Type B pancreatic cell (in vitro differentiated cells): ENCODE data around the gene MLLT3. TPM values are rescaled to one million over a fixed set of nuclear protein-coding genes. Genes with fewer than 3 reads are reported as not detected.

Experiments used
- DNase-seq: peaks from one replicate; pipeline ENCODE4 v3.0.0; 2021; ENCODE audit warnings: mixed read lengths; ENCODE audit not compliant: unreplicated experiment; ENCODE audit errors: extremely low spot score
- H3K27ac Mint-ChIP-seq: 2 replicates; pipeline ENCODE4 v1.8.0; 2021; ENCODE audit warnings: mild to moderate bottlenecking, mixed read lengths
- H3K27me3 Mint-ChIP-seq: 2 replicates; pipeline ENCODE4 v1.8.0; 2021; ENCODE audit warnings: mixed read lengths
- H3K36me3 Mint-ChIP-seq: 2 replicates; pipeline ENCODE4 v1.8.0; 2021; ENCODE audit warnings: mixed read lengths
- H3K4me1 Mint-ChIP-seq: one replicate; pipeline ENCODE4 v1.8.0; 2021; ENCODE audit warnings: mixed read lengths; ENCODE audit not compliant: unreplicated experiment
- H3K4me3 Mint-ChIP-seq: 2 replicates; pipeline ENCODE4 v1.8.0; 2021; ENCODE audit warnings: mild to moderate bottlenecking, mixed read lengths
- H3K9me3 Mint-ChIP-seq: 2 replicates; pipeline ENCODE4 v1.8.0; 2021; ENCODE audit warnings: mixed read lengths
- total RNA-seq: library from RNA; stranded (reverse); gene quantifications from 2 replicates; pipeline ENCODE4 v1.2.1, GENCODE V29; 2021; ENCODE audit warnings: low replicate concordance
- TF ChIP-seq, protein P1 (sequence below): fragments of 200-600 bp; sonication (generic); conservative IDR thresholded peaks from 2 replicates; pipeline ENCODE4 v1.5.0; 2021; ENCODE audit warnings: antibody characterized with exemption, mild to moderate bottlenecking

MLLT3 gene
- total RNA-seq, 1 donor from 2014 or later = 44.2 TPM

DNA sequence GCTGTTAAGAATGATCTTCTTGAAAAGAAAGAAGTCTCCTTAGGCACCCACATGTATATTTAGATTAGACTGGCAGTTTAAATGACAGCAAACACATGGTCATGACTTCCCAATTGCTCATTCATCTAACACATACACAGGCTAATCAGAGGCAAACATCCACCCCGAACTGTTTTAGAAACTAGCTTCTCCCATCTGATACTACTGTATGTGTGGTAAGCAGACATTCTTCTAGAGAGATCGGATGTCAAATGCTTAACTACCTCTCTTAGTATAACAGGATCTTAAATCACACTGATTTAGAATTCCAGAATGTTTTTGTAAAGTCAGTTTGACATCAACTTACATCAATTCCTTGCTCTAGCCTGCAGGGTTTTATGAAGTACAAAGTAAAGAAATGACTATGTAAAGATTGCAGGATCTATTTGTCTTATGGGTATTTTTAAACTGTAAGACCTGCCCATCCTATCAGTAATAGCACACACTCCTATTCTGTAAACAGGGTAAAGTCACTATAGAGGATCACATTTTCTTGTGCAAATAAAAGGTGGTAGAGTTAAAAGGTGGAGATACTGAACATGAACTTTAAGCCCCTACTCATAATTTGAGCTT, 239.7 kb downstream of the MLLT3 start:
- peak overlapping the region; percentile 5 for H3K4me3 Mint-ChIP-seq
- no peak for DNase-seq
- H3K27ac Mint-ChIP-seq = peak overlapping the region; percentile 28
- TF ChIP-seq, protein P1, sequence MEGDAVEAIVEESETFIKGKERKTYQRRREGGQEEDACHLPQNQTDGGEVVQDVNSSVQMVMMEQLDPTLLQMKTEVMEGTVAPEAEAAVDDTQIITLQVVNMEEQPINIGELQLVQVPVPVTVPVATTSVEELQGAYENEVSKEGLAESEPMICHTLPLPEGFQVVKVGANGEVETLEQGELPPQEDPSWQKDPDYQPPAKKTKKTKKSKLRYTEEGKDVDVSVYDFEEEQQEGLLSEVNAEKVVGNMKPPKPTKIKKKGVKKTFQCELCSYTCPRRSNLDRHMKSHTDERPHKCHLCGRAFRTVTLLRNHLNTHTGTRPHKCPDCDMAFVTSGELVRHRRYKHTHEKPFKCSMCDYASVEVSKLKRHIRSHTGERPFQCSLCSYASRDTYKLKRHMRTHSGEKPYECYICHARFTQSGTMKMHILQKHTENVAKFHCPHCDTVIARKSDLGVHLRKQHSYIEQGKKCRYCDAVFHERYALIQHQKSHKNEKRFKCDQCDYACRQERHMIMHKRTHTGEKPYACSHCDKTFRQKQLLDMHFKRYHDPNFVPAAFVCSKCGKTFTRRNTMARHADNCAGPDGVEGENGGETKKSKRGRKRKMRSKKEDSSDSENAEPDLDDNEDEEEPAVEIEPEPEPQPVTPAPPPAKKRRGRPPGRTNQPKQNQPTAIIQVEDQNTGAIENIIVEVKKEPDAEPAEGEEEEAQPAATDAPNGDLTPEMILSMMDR = no peak
- no peaks in the 10 kb centered on the region for H3K9me3 Mint-ChIP-seq
- peaks cover 29% of the 10 kb centered on the region for H3K4me1 Mint-ChIP-seq
- H3K27me3 Mint-ChIP-seq = no peaks in the 10 kb centered on the region
- peaks cover 7% of the 10 kb centered on the region for H3K36me3 Mint-ChIP-seq

DNA sequence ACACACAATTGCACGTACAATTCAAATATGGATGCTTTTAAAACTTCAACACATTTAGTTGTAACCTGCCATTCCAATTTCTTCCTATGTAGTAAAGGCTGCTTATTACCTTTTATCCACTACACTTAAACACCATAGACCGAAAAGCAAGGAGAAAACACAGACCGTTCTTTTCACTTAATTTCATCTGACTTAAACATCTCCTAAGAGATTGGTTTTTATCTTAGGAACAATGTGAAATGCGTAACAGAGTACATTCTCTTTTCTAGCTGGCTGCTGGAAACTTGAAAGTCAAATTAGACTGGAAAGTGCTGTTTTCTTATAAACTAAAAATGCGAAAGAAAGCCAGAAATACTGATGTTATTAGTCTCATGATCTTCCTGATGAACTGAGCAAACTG, 241.8 kb downstream of the MLLT3 start:
- Mint-ChIP-seq H3K9me3 (no peaks in the 10 kb centered on the region), H3K4me1 (peaks cover 38% of the 10 kb centered on the region), H3K27ac (no peak overlapping the region)

DNA sequence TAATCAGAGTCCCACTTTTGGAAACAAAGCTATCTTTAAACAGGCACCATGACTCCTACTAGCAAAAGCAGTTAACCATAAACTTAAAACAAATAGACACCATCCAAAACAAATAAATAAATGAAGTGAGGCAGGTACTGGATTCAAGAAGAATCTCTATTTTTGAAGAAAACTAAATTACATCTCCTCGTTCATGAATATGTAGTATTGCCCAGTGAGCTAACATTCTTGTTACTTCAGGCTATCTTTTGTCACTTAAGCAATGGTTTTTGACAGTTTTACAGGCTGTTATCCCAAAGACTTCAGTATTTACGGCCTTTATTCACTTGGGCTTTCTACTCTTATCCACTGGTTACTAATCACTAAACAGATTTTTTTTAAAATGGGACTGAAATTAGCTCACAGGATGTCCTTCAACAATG, 242.5 kb downstream of the MLLT3 start:
- H3K9me3 Mint-ChIP-seq = no peaks in the 10 kb centered on the region
- H3K27me3 Mint-ChIP-seq = no peaks in the 10 kb centered on the region
- peaks cover 10% of the 10 kb centered on the region for H3K36me3 Mint-ChIP-seq
- no peak for DNase-seq
- no peak overlapping the region for H3K4me3 Mint-ChIP-seq
- peak overlapping the region; percentile 47 for H3K27ac Mint-ChIP-seq
- H3K4me1 Mint-ChIP-seq = peaks cover 41% of the 10 kb centered on the region
- TF ChIP-seq, protein P1 = no peak

More for the DNA sequence above, 241.8 kb downstream of the MLLT3 start:
- no peak overlapping the region for H3K4me3 Mint-ChIP-seq
- no peaks in the 10 kb centered on the region for H3K27me3 Mint-ChIP-seq
- DNase-seq = no peak
- TF ChIP-seq, protein P1 = no peak
- H3K36me3 Mint-ChIP-seq = peaks cover 10% of the 10 kb centered on the region

DNA sequence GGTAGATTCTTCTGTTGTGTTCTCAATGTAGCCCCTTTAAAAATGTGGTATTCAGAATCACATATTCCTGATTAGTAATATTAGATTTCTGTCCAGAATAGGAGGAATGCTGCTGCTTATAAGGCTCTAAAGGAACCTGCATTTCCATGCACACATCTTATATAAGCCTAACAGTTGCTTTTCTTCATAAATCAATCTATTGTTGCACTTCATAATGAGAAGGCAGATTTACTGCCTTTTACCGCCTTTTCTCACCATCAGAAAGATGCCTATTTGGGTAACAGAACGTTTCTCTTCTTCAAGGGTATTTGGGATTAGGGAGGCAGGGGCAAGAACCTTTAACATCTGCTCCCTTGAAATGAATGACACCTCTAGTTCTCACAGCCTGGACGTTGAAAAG, 243.4 kb downstream of the MLLT3 start:
- H3K36me3 Mint-ChIP-seq = peaks cover 10% of the 10 kb centered on the region
- H3K4me3 Mint-ChIP-seq = no peak overlapping the region
- H3K9me3 Mint-ChIP-seq = no peaks in the 10 kb centered on the region
- H3K27ac Mint-ChIP-seq = no peak overlapping the region
- TF ChIP-seq, protein P1 = no peak
- H3K4me1 Mint-ChIP-seq = peaks cover 43% of the 10 kb centered on the region
- H3K27me3 Mint-ChIP-seq = no peaks in the 10 kb centered on the region
- DNase-seq = no peak

- Mint-ChIP-seq H3K9me3 (no peaks in the 10 kb centered on the region), H3K27ac (no peak overlapping the region), H3K36me3 (peaks cover 16% of the 10 kb centered on the region), H3K27me3 (no peaks in the 10 kb centered on the region), H3K4me3 (no peak overlapping the region), H3K4me1 (peaks cover 40% of the 10 kb centered on the region)
- DNase-seq = no peak
- TF ChIP-seq, protein P1 = no peak
These were observed 244.5 kb downstream of the MLLT3 start for GRCh38 chr9:20377790-20378189.
